CD14-positive monocyte (primary cell): ENCODE data around the gene CATSPERB. TPM values are rescaled to one million over a fixed set of nuclear protein-coding genes. Genes with fewer than 3 reads are reported as not detected.

Experiments used
- DNase-seq, 3 donors: peaks; one replicate each; pipeline ENCODE4 v3.0.0-alpha.2; 2011 to 2022
- H2AFZ ChIP-seq: 2 replicates; pipeline ENCODE4 v1.6.0; 2012; ENCODE audit warnings: mild to moderate bottlenecking, low read depth, low read length, inconsistent platforms; ENCODE audit not compliant: insufficient read depth, poor library complexity, severe bottlenecking
- H3K27ac ChIP-seq, 2 donors: 1 replicate in 1 of 2; 2 replicates in 1 of 2; pipeline ENCODE4 v1.5.1; 2012 to 2013; ENCODE audit warnings: low read length in 2 of 2, control low read depth in 1 of 2, inconsistent platforms in 1 of 2, low read depth in 1 of 2, mild to moderate bottlenecking in 1 of 2
- H3K27me3 ChIP-seq, 2 donors: one replicate each; pipeline versions ENCODE4 v1.6.0 to v1.6.1; 2011 to 2013; ENCODE audit warnings: low read length in 2 of 2; ENCODE audit not compliant: control insufficient read depth in 2 of 2, insufficient read depth in 2 of 2
- H3K36me3 ChIP-seq, 2 donors: replicated peaks in 1 of 2; 1 replicate in 1 of 2; 2 replicates in 1 of 2; pipeline versions ENCODE4 v1.5.1 to v1.6.1; 2012 to 2013; ENCODE audit warnings: low read length in 2 of 2, control low read depth in 1 of 2, inconsistent platforms in 1 of 2, mild to moderate bottlenecking in 1 of 2; ENCODE audit not compliant: insufficient read depth in 2 of 2, control insufficient read depth in 1 of 2
- H3K4me1 ChIP-seq, 2 donors: 1 replicate in 1 of 2; 2 replicates in 1 of 2; pipeline versions ENCODE4 v1.5.1 to v1.6.1; 2012 to 2013; ENCODE audit warnings: low read length in 2 of 2, control low read depth in 1 of 2, inconsistent platforms in 1 of 2, mild to moderate bottlenecking in 1 of 2, moderate library complexity in 1 of 2; ENCODE audit not compliant: insufficient read depth in 2 of 2, control insufficient read depth in 1 of 2
- H3K4me2 ChIP-seq: replicated peaks from 2 replicates; pipeline ENCODE3; 2012; ENCODE audit warnings: low read length, moderate library complexity, mild to moderate bottlenecking; ENCODE audit not compliant: poor library complexity, severe bottlenecking; ENCODE audit errors: extremely low read depth
- H3K4me3 ChIP-seq, 3 experiments: fragments of 200-600 bp in 1 of 3; sonication (generic) in 1 of 3; replicated peaks in 1 of 3; 1 replicate in 2 of 3; 2 replicates in 1 of 3; pipeline ENCODE4 v1.5.1; 2011 to 2013; ENCODE audit warnings: low read length in 3 of 3, mild to moderate bottlenecking in 3 of 3, control low read depth in 2 of 3, low read depth in 2 of 3, inconsistent platforms in 1 of 3, moderate library complexity in 1 of 3
- H3K79me2 ChIP-seq: 2 replicates; pipeline ENCODE4 v1.6.0; 2012; ENCODE audit warnings: mild to moderate bottlenecking, control low read depth, inconsistent platforms, low read length, moderate library complexity; ENCODE audit not compliant: insufficient read depth
- H3K9ac ChIP-seq: 2 replicates; pipeline ENCODE4 v1.6.0; 2017; ENCODE audit warnings: low read length, mild to moderate bottlenecking; ENCODE audit not compliant: insufficient read depth, poor library complexity, severe bottlenecking
- H3K9me3 ChIP-seq, 2 donors: replicated peaks in 1 of 2; 1 replicate in 1 of 2; 2 replicates in 1 of 2; pipeline versions ENCODE4 v1.5.1 to v1.6.1; 2012 to 2013; ENCODE audit warnings: low read length in 2 of 2, control low read depth in 1 of 2; ENCODE audit not compliant: control insufficient read depth in 1 of 2, insufficient read depth in 1 of 2
- H4K20me1 ChIP-seq: 2 replicates; pipeline ENCODE4 v1.6.0; 2012; ENCODE audit warnings: mild to moderate bottlenecking, low read length, control low read depth, moderate library complexity; ENCODE audit not compliant: insufficient read depth
- H3K27ac Mint-ChIP-seq, 7 donors: one replicate each; pipeline ENCODE4 v1.8.0; 2020; ENCODE audit warnings: mild to moderate bottlenecking in 7 of 7, mixed read lengths in 7 of 7, moderate library complexity in 6 of 7, inconsistent platforms in 2 of 7
- H3K27me3 Mint-ChIP-seq, 3 donors: one replicate each; pipeline ENCODE4 v1.8.0; 2021 to 2022; ENCODE audit warnings: low read depth in 3 of 3, mild to moderate bottlenecking in 3 of 3, mixed read lengths in 3 of 3, moderate library complexity in 3 of 3, inconsistent platforms in 1 of 3
- H3K36me3 Mint-ChIP-seq, 2 donors: one replicate each; pipeline ENCODE4 v1.8.0; 2020; ENCODE audit warnings: mixed read lengths in 2 of 2, inconsistent platforms in 1 of 2, mild to moderate bottlenecking in 1 of 2
- H3K4me1 Mint-ChIP-seq: one replicate; pipeline ENCODE4 v1.8.0; 2020; ENCODE audit warnings: mild to moderate bottlenecking, mixed read lengths
- H3K4me3 Mint-ChIP-seq, 2 donors: one replicate each; pipeline ENCODE4 v1.8.0; 2020; ENCODE audit warnings: mild to moderate bottlenecking in 2 of 2, mixed read lengths in 2 of 2, moderate library complexity in 1 of 2
- H3K9me3 Mint-ChIP-seq, 7 donors: one replicate each; pipeline ENCODE4 v1.8.0; 2020 to 2022; ENCODE audit warnings: mixed read lengths in 7 of 7, mild to moderate bottlenecking in 6 of 7, moderate library complexity in 6 of 7, inconsistent platforms in 2 of 7
- CTCF ChIP-seq: fragments of 200-600 bp; IDR thresholded peaks from one replicate; pipeline ENCODE4 v1.8.0; 2022; ENCODE audit warnings: antibody characterized with exemption, mild to moderate bottlenecking
- WGBS: methylation state at CpG from one replicate; pipeline ENCODE4 v1.1.5; 2013; ENCODE audit warnings: missing lambda C conversion rate; ENCODE audit not compliant: insufficient coverage; 5-methylcytosine and 5-hydroxymethylcytosine counted together
- intact Hi-C, 2 donors: fragments of 100-400 bp; cut with micrococcal nuclease; formaldehyde crosslinking; loops; one replicate each; pipeline versions ENCODE4 v1.15.0 to v1.15.1; 2023
- polyA plus RNA-seq, 3 donors: library from polyadenylated mRNA; depleted of rRNA in 1 of 3; unstranded in 2 of 3; stranded (reverse) in 1 of 3; fragments of 300-500 nt in 2 of 3; fragments of >200 nt in 1 of 3; fragmentation: Illumina TruSeq in 2 of 3; gene quantifications; 1 replicate in 2 of 3; 2 replicates in 1 of 3; pipeline ENCODE4 v1.2.3, GENCODE V29; 2012 to 2021

CATSPERB gene
- polyA plus RNA-seq, 3 donors, result not detected

GRCh38 chr14:91745344-91745743, 13.5 kb upstream of the CATSPERB start:
- no peak overlapping the region for H3K4me2 ChIP-seq
- H3K79me2 ChIP-seq, result no peaks in the 10 kb centered on the region
- no peak overlapping the region for H3K27ac ChIP-seq
- H3K4me1 Mint-ChIP-seq, result no peaks in the 10 kb centered on the region
- no peak overlapping the region for H3K27ac Mint-ChIP-seq
- TF ChIP-seq CTCF, result no peak
- peaks cover 0 to 5% (median 2%) of the 10 kb centered on the region in 3 donors for H3K27me3 Mint-ChIP-seq
- intact Hi-C loops, result no loop called here
- no peaks in the 10 kb centered on the region for H3K36me3 ChIP-seq
- H3K9ac ChIP-seq, result no peak overlapping the region
- H3K27me3 ChIP-seq, result no peaks in the 10 kb centered on the region
- no peaks in the 10 kb centered on the region for H3K4me1 ChIP-seq
- no peaks in the 10 kb centered on the region for H3K9me3 ChIP-seq
- no peaks in the 10 kb centered on the region for H4K20me1 ChIP-seq
- no peaks in the 10 kb centered on the region for H3K36me3 Mint-ChIP-seq
- H3K4me3 Mint-ChIP-seq, result no peak overlapping the region
- peaks cover 0 to 2% (median 0%) of the 10 kb centered on the region in 7 donors for H3K9me3 Mint-ChIP-seq
- WGBS, result no CpG with 5 or more reads among the region's 1 CpG
- H2AFZ ChIP-seq, result no peak overlapping the region
- no peak overlapping the region for H3K4me3 ChIP-seq
- peak in 1 of 3 donors; percentile 3 for DNase-seq

DNA sequence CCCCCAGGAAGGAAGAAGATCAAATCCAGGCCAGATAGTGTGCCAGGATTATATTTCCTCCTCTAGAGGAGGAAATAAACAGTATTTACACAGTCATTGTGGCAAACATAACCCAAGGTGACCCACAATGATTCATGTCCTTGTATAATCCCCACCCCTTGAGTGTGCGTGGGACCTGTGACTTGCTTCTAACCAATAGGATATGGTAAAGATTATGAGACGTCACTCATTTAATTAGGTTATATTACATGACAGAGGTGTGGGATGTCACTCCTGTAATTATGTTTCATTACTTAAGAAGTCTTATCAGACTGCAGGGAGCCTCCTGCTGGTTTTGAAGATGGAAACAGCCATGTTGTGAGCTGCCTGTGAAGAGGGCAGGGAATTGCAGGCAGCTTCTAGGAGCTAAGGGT, 12.2 kb upstream of the CATSPERB start:
- Histone ChIP-seq H2AFZ (no peak overlapping the region), H3K27ac (no peak overlapping the region), H3K9me3 (no peaks in the 10 kb centered on the region), H3K9ac (no peak overlapping the region), H3K4me1 (no peaks in the 10 kb centered on the region), H3K4me2 (no peak overlapping the region), H3K36me3 (no peaks in the 10 kb centered on the region), H3K4me3 (no peak overlapping the region), H4K20me1 (no peaks in the 10 kb centered on the region), H3K27me3 (no peaks in the 10 kb centered on the region), H3K79me2 (no peaks in the 10 kb centered on the region)
- no peak for TF ChIP-seq CTCF
- Mint-ChIP-seq H3K4me3 (no peak overlapping the region), H3K27ac (peak overlapping the region in 3 of 7 donors; percentile 1 to 73 (median 40)), H3K36me3 (no peaks in the 10 kb centered on the region), H3K9me3 (peaks cover 0 to 2% (median 0%) of the 10 kb centered on the region in 7 donors), H3K4me1 (no peaks in the 10 kb centered on the region), H3K27me3 (peaks cover 0 to 5% (median 3%) of the 10 kb centered on the region in 3 donors)
- DNase-seq, result peak in 2 of 3 donors; percentile 2 to 41
- intact Hi-C loops, result no loop called here
- no CpG with 5 or more reads among the region's 2 CpGs for WGBS
